Cardiac muscle cell (in vitro differentiated cells and primary cell): Measurements from ENCODE around the gene ACSBG1. TPM values are rescaled to one million over a fixed set of nuclear protein-coding genes. Genes with fewer than 3 reads are reported as not detected.

Experiments
- DNase-seq, 2 donors: peaks; one replicate each; pipeline versions ENCODE4 v3.0.0 to v3.0.0-alpha.2; 2010 to 2017; ENCODE audit warnings: low read depth in 1 of 2, low spot score in 1 of 2
- H3K27ac ChIP-seq: fragments of 200-600 bp; sonication (generic); 2 replicates; pipeline ENCODE4 v1.5.1; 2016
- H3K27me3 ChIP-seq: fragments of 200-600 bp; sonication (generic); 2 replicates; pipeline ENCODE4 v1.6.0; 2016; ENCODE audit warnings: control low read depth
- H3K36me3 ChIP-seq: fragments of 200-600 bp; sonication (generic); 2 replicates; pipeline ENCODE4 v1.5.1; 2016; ENCODE audit warnings: control low read depth
- H3K4me1 ChIP-seq: fragments of 200-600 bp; sonication (generic); 2 replicates; pipeline ENCODE4 v1.8.1; 2017; ENCODE audit warnings: low read depth, mild to moderate bottlenecking, mixed run types
- H3K4me3 ChIP-seq: fragments of 200-600 bp; sonication (generic); 2 replicates; pipeline ENCODE4 v1.5.1; 2016; ENCODE audit warnings: mild to moderate bottlenecking
- H3K9me3 ChIP-seq: fragments of 200-600 bp; sonication (generic); 2 replicates; pipeline ENCODE4 v1.5.1; 2017; ENCODE audit warnings: low read depth, mild to moderate bottlenecking, control low read depth
- CTCF ChIP-seq: IDR thresholded peaks from 2 replicates; pipeline ENCODE4 v1.5.1; 2012; ENCODE audit warnings: low read depth, mild to moderate bottlenecking, low read length
- polyA plus RNA-seq: library from polyadenylated mRNA; unstranded; fragments of >200 nt; fragmentation: Nextera tagmentation; extraction: Ambion mirVana; gene quantifications from 2 replicates; pipeline ENCODE4 v1.2.1, GENCODE V29; 2016
- total RNA-seq: library from RNA; depleted of rRNA; stranded (reverse); fragments of >200 nt; gene quantifications from 2 replicates; pipeline ENCODE4 v1.2.3, GENCODE V29; 2016

The ACSBG1 gene
- total and polyA plus RNA-seq, 2 experiments from 2014 or later, result 0.13 to 0.24 TPM

DNA sequence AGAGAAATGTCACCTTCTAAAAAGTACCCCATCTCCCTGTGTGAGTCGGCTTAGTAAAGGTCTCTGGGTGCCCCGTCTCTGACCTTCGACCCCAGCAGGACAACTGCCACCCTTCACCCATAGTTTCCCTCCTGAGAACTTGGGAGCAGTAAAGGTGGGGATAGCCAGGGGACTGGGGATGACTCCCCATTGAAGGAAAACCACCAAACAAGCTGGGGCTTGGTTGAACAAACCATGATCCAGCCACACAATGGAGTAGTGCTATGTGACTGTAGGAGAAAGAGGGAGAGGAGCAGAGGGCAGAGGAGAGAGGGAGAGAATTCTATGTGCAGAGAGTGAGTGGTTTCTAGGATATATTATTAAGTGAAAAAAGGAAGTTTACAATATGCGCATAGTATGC, 51.5 kb downstream of the ACSBG1 start:
- Histone ChIP-seq H3K27ac (no peak overlapping the region), H3K4me3 (no peak overlapping the region), H3K9me3 (no peaks in the 10 kb centered on the region), H3K4me1 (no peaks in the 10 kb centered on the region), H3K27me3 (no peaks in the 10 kb centered on the region), H3K36me3 (no peaks in the 10 kb centered on the region)
- DNase-seq, result no peak
- TF ChIP-seq CTCF, result no peak

DNA sequence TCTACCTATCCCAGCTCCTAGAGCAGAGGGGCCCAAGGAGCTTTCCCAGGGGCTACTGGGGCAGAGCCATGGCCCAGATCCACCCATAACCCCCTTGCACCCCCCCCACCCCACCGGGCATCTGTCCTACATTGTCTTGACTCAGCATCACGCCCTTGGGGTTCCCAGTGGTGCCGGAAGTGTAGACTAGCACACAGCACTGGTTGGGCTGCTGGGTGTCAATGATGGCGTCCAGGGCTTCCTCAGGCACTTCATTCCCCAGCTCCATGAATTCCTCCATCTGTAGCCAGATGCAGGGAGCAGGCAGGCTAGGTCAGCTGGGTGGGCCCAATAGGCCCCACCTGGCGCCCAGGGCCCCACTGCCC, 52.0 kb downstream of the ACSBG1 start:
- no peaks in the 10 kb centered on the region for H3K36me3 ChIP-seq
- no peaks in the 10 kb centered on the region for H3K27me3 ChIP-seq
- no peak overlapping the region for H3K27ac ChIP-seq
- no peaks in the 10 kb centered on the region for H3K4me1 ChIP-seq
- no peaks in the 10 kb centered on the region for H3K9me3 ChIP-seq
- no peak for DNase-seq
- TF ChIP-seq CTCF, result no peak
- no peak overlapping the region for H3K4me3 ChIP-seq

DNA sequence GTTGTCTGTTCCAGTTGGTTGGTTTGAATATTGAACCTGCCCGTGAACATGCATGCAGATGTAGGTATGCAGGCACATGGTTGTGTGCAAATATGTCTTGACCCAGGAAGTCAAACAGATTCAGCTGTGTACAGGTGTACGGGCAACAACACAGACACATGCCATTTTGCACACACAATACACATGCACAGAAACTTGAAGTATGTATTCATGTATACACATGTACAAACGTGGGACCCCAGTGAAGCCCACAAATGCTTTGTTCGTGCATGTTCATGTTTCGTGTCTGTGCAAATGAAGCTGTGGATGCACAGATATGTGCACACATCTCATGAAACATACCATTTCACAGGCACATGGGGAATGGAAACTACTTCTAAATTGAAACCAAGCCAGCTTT, 54.5 kb downstream of the ACSBG1 start:
- Histone ChIP-seq H3K9me3 (no peaks in the 10 kb centered on the region), H3K4me3 (no peak overlapping the region), H3K4me1 (no peaks in the 10 kb centered on the region), H3K27ac (no peak overlapping the region), H3K27me3 (no peaks in the 10 kb centered on the region), H3K36me3 (no peaks in the 10 kb centered on the region)
- no peak for DNase-seq
- TF ChIP-seq CTCF, result no peak

DNA sequence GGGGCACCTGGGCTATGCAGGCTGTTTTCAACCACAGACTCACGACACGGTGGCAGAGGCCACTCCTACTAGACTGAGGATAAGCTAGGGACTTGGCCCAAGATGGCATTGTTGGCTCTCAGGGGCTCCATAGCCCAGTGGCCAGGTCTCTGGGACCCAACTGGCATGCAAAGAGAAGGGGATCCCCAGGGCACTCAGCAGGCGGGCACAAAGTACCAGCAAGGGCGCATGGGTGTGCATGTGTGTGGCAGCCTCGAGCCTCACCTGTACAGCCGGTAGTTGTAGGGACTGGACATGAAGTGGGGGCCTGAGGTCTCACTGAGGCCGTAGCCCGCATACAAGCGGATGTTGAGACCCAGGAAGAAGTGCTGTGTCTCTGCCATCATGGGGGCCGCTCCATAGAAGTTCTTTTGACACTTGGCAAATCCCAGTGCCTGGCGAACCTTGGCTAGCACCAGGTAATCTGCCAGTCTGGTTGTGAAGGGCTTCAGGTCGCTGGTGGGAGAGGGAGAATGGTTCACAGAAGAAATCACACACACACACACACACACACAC, 55.0 kb downstream of the ACSBG1 start:
- H3K36me3 ChIP-seq, result no peaks in the 10 kb centered on the region
- H3K27ac ChIP-seq, result no peak overlapping the region
- H3K4me1 ChIP-seq, result no peaks in the 10 kb centered on the region
- no peaks in the 10 kb centered on the region for H3K27me3 ChIP-seq
- TF ChIP-seq CTCF, result no peak
- H3K4me3 ChIP-seq, result no peak overlapping the region
- no peaks in the 10 kb centered on the region for H3K9me3 ChIP-seq
- DNase-seq, result no peak

DNA sequence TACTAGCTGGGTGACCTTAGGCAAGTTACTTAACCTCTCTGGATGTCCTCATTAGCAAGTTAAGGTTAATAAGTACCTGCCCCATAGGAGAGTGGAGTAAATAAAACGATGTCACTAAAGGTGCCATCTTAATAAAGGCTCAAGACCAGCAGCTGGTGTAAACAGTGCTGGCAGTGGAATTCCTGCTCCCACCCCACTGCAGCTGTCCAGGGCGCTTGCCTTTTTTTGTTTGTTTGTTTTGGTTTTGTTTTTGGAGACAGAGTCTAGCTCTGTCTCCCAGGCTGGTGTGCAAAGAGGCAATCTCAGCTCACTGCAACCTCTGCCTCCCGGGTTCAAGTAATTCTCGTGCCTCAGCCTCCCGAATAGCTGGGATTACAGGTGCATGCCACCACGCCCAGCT, 56.3 kb downstream of the ACSBG1 start:
- no peaks in the 10 kb centered on the region for H3K27me3 ChIP-seq
- no peak for DNase-seq
- H3K36me3 ChIP-seq, result no peaks in the 10 kb centered on the region
- H3K4me1 ChIP-seq, result no peaks in the 10 kb centered on the region
- no peaks in the 10 kb centered on the region for H3K9me3 ChIP-seq
- no peak overlapping the region for H3K4me3 ChIP-seq
- TF ChIP-seq CTCF, result no peak
- H3K27ac ChIP-seq, result no peak overlapping the region

DNA sequence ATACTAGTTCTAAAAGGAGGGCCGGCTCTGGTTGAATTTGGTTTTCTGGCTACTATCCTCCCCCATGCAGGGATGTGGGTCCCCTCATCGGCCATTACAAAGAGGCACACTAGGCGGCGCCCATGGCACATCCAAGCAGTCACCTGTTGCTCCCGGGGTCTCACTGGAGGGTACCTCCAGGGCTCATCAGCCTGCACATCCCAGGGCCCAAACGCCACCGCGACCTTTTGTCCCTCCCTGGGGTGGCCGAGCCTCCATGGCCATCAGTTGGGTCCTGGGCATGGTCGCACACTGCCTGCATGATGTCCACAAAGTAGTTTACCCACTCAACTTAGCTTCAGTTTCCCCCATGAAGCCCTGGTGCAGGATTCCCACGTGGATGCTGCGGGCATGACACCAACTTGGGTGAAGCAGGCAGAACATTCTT, 56.9 kb downstream of the ACSBG1 start:
- H3K27me3 ChIP-seq, result no peaks in the 10 kb centered on the region
- H3K4me3 ChIP-seq, result no peak overlapping the region
- TF ChIP-seq CTCF, result peak; percentile 85
- no peaks in the 10 kb centered on the region for H3K36me3 ChIP-seq
- no peaks in the 10 kb centered on the region for H3K4me1 ChIP-seq
- H3K27ac ChIP-seq, result no peak overlapping the region
- peak; percentile 25 to 65 for DNase-seq
- H3K9me3 ChIP-seq, result no peaks in the 10 kb centered on the region
